A673 (cell line): ENCODE data around the gene TP53I11. TPM values are rescaled to one million over a fixed set of nuclear protein-coding genes. Genes with fewer than 3 reads are reported as not detected.

ENCODE experiments used
- BruUV-seq: library from RNA; stranded (reverse); fragments of 400-500 nt; replicated peaks from 2 replicates; lab custom pipeline; 2021; lab: Mats Ljungman, UMichigan
- CTCF ChIA-PET: fragments of 300-600 bp; sonication (Branson Sonifier 250); formaldehyde crosslinking; loops from one replicate; lab custom pipeline; 2022; ENCODE audit warnings: antibody characterized with exemption; lab: Charles Lee
- POLR2A ChIA-PET: fragments of 300-600 bp; sonication (Branson Sonifier 250); formaldehyde crosslinking; loops from one replicate; lab custom pipeline; 2022; ENCODE audit warnings: antibody characterized with exemption; ENCODE audit not compliant: low non-redundant PET; lab: Charles Lee
- DNase-seq: peaks from one replicate; pipeline ENCODE4 v3.0.0-alpha.2; 2015; ENCODE audit warnings: low spot score
- H3K27ac ChIP-seq: fragments of 200-600 bp; sonication (generic); 2 replicates; pipeline ENCODE4 v1.5.1; 2016; ENCODE audit warnings: mixed run types, low read depth, mild to moderate bottlenecking, mixed read lengths, antibody characterized with exemption, low read length; ENCODE audit not compliant: poor library complexity, severe bottlenecking
- H3K27me3 ChIP-seq: fragments of 200-600 bp; sonication (generic); replicated peaks from 2 replicates; pipeline ENCODE4 v1.6.1; 2017; ENCODE audit warnings: mixed run types, low read depth, mild to moderate bottlenecking, mixed read lengths, antibody characterized with exemption, low read length; ENCODE audit not compliant: insufficient read depth, poor library complexity
- H3K36me3 ChIP-seq: fragments of 200-600 bp; sonication (generic); 2 replicates; pipeline ENCODE4 v1.6.1; 2016; ENCODE audit warnings: mixed run types, mild to moderate bottlenecking, mixed read lengths, antibody characterized with exemption, low read length; ENCODE audit not compliant: insufficient read depth, poor library complexity, severe bottlenecking
- H3K4me1 ChIP-seq: fragments of 200-600 bp; sonication (generic); 2 replicates; pipeline ENCODE4 v1.6.1; 2017; ENCODE audit warnings: mixed run types, mild to moderate bottlenecking, mixed read lengths, antibody characterized with exemption, low read length; ENCODE audit not compliant: insufficient read depth, poor library complexity, severe bottlenecking
- H3K4me3 ChIP-seq: fragments of 200-600 bp; sonication (generic); 2 replicates; pipeline ENCODE4 v1.5.1; 2016; ENCODE audit warnings: low read depth, mixed run types, mild to moderate bottlenecking, mixed read lengths, low read length; ENCODE audit not compliant: poor library complexity, severe bottlenecking
- H3K9me3 ChIP-seq: fragments of 200-600 bp; sonication (generic); 2 replicates; pipeline ENCODE4 v1.6.1; 2016; ENCODE audit warnings: mixed run types, low read depth, mild to moderate bottlenecking, mixed read lengths, antibody characterized with exemption, low read length; ENCODE audit not compliant: poor library complexity, severe bottlenecking
- CTCF ChIP-seq: fragments of 300-800, 200-600 bp; sonication (generic); conservative IDR thresholded peaks from 2 replicates; pipeline ENCODE4 v1.5.1; 2017; ENCODE audit warnings: low read depth, mild to moderate bottlenecking, antibody characterized with exemption, low read length, moderate library complexity, mixed read lengths
- EZH2 ChIP-seq: fragments of 200-600 bp; sonication (generic); IDR thresholded peaks from 2 replicates; pipeline ENCODE4 v1.6.1; 2017; ENCODE audit warnings: borderline replicate concordance, low read depth, mild to moderate bottlenecking, mixed read lengths, antibody characterized with exemption, low read length; ENCODE audit not compliant: poor library complexity, severe bottlenecking
- intact Hi-C: fragments of 100-400 bp; cut with micrococcal nuclease; formaldehyde crosslinking; loops from one replicate; pipeline ENCODE4 v1.10.0; 2022; ENCODE audit not compliant: unreplicated experiment
- total RNA-seq: library from RNA; stranded (reverse); gene quantifications from 2 replicates; pipeline ENCODE4 v1.2.3, GENCODE V29; 2021

TP53I11 gene
- total RNA-seq, 1 experiment from 2014 or later, result 52.0 TPM

GRCh38 chr11:44987506-44987905, 36.8 kb upstream of the TP53I11 start:
- no peak overlapping the region for H3K27ac ChIP-seq
- no TSS peak for BruUV-seq
- CTCF ChIA-PET, result no interaction called here
- DNase-seq, result no peak
- no peak for TF ChIP-seq CTCF
- TF ChIP-seq EZH2, result no peak
- intact Hi-C loops, result no loop called here
- POLR2A ChIA-PET, result no interaction called here
- H3K36me3 ChIP-seq, result no peaks in the 10 kb centered on the region
- H3K27me3 ChIP-seq, result peaks cover 4% of the 10 kb centered on the region
- no peaks in the 10 kb centered on the region for H3K9me3 ChIP-seq
- H3K4me1 ChIP-seq, result no peaks in the 10 kb centered on the region
- no peak overlapping the region for H3K4me3 ChIP-seq

- no TSS peak for BruUV-seq
- DNase-seq, result no peak
- no peaks in the 10 kb centered on the region for H3K4me1 ChIP-seq
- no peaks in the 10 kb centered on the region for H3K36me3 ChIP-seq
- peaks cover 4% of the 10 kb centered on the region for H3K27me3 ChIP-seq
- TF ChIP-seq EZH2 (no peak), CTCF (no peak)
- H3K4me3 ChIP-seq, result no peak overlapping the region
- no peak overlapping the region for H3K27ac ChIP-seq
- ChIA-PET CTCF (no interaction called here), POLR2A (no interaction called here)
- intact Hi-C loops, result no loop called here
- H3K9me3 ChIP-seq, result no peaks in the 10 kb centered on the region
Observed at GRCh38 chr11:44986315-44986714, 35.6 kb upstream of the TP53I11 start.

- CTCF ChIA-PET, result no interaction called here
- H3K4me3 ChIP-seq, result no peak overlapping the region
- BruUV-seq, result no TSS peak
- H3K36me3 ChIP-seq, result no peaks in the 10 kb centered on the region
- no peaks in the 10 kb centered on the region for H3K4me1 ChIP-seq
- intact Hi-C loops, result no loop called here
- no peak for TF ChIP-seq CTCF
- TF ChIP-seq EZH2, result no peak
- no peak for DNase-seq
- H3K27ac ChIP-seq, result no peak overlapping the region
- H3K27me3 ChIP-seq, result peaks cover under 1% of the 10 kb centered on the region
- H3K9me3 ChIP-seq, result no peaks in the 10 kb centered on the region
- POLR2A ChIA-PET, result no interaction called here
Observed at GRCh38 chr11:44985721-44986120, 35.0 kb upstream of the TP53I11 start.
